Activated CD8-positive, alpha-beta T cell treated with anti-CD3 and anti-CD28 coated beads for 36 hours (primary cell): Measurements from ENCODE around the gene CDC42BPB. TPM values are rescaled to one million over a fixed set of nuclear protein-coding genes. Genes with fewer than 3 reads are reported as not detected.
A peak's percentile ranks its signal among the peaks of the same experiment; 100 is the strongest.

Experiments
- ATAC-seq: fragments of 200-7000 bp; cut with Tn5 transposase; one replicate; pipeline ENCODE4 v1.10.0; 2021; ENCODE audit warnings: mild to moderate bottlenecking, moderate library complexity
- CTCF ChIA-PET: fragments of 350-600 bp; sonication (Branson Sonifier 250); formaldehyde crosslinking; loops from one replicate; lab custom pipeline; 2021; ENCODE audit warnings: antibody characterized with exemption; lab: Charles Lee
- POLR2A ChIA-PET: fragments of 350-600 bp; sonication (Branson Sonifier 250); formaldehyde crosslinking; loops from one replicate; lab custom pipeline; 2021; ENCODE audit warnings: antibody characterized with exemption; lab: Charles Lee
- DNase-seq: peaks from one replicate; pipeline ENCODE4 v3.0.0-alpha.2; 2020
- H3K27ac Mint-ChIP-seq: one replicate; pipeline ENCODE4 v1.8.0; 2021; ENCODE audit warnings: mild to moderate bottlenecking, mixed read lengths
- H3K27me3 Mint-ChIP-seq: one replicate; pipeline ENCODE4 v1.8.0; 2021; ENCODE audit warnings: mixed read lengths
- H3K36me3 Mint-ChIP-seq: one replicate; pipeline ENCODE4 v1.8.0; 2021; ENCODE audit warnings: low read depth, mixed read lengths
- H3K4me1 Mint-ChIP-seq: one replicate; pipeline ENCODE4 v1.8.0; 2021; ENCODE audit warnings: low read depth, mixed read lengths
- H3K4me3 Mint-ChIP-seq: one replicate; pipeline ENCODE4 v1.8.0; 2021; ENCODE audit warnings: mild to moderate bottlenecking, moderate library complexity, mixed read lengths
- H3K9me3 Mint-ChIP-seq: one replicate; pipeline ENCODE4 v1.8.0; 2021; ENCODE audit warnings: mixed read lengths
- intact Hi-C: fragments of 100-400 bp; cut with micrococcal nuclease; formaldehyde crosslinking; loops from one replicate; pipeline ENCODE4 v1.10.0; 2022
- total RNA-seq, 2 experiments: library from RNA; stranded (reverse); gene quantifications; one replicate each; pipeline ENCODE4 v1.2.3, GENCODE V29; 2021
- TF ChIP-seq, protein P1 (sequence below): fragments of 200-600 bp; IDR thresholded peaks from one replicate; pipeline ENCODE4 v1.8.0; 2022; ENCODE audit warnings: antibody characterized with exemption, mild to moderate bottlenecking

The CDC42BPB gene
- total RNA-seq, 2 experiments from 2014 or later = 0.72 to 0.96 TPM

DNA sequence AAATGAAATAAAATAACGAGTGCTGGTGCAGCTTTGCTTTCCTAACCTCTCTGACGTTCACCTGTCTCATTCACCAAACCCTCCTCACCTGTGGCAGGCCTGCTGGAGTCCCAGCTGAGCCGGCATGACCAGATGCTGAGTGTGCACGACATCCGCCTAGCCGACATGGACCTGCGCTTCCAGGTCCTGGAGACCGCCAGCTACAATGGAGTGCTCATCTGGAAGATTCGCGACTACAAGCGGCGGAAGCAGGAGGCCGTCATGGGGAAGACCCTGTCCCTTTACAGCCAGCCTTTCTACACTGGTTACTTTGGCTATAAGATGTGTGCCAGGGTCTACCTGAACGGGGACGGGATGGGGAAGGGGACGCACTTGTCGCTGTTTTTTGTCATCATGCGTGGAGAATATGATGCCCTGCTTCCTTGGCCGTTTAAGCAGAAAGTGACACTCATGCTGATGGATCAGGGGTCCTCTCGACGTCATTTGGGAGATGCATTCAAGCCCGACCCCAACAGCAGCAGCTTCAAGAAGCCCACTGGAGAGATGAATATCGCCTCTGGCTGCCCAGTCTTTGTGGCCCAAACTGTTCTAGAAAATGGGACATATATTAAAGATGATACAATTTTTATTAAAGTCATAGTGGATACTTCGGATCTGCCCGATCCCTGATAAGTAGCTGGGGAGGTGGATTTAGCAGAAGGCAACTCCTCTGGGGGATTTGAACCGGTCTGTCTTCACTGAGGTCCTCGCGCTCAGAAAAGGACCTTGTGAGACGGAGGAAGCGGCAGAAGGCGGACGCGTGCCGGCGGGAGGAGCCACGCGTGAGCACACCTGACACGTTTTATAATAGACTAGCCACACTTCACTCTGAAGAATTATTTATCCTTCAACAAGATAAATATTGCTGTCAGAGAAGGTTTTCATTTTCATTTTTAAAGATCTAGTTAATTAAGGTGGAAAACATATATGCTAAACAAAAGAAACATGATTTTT is 151.9 kb downstream of the CDC42BPB start:
- H3K4me3 Mint-ChIP-seq = no peak overlapping the region
- TF ChIP-seq, protein P1, sequence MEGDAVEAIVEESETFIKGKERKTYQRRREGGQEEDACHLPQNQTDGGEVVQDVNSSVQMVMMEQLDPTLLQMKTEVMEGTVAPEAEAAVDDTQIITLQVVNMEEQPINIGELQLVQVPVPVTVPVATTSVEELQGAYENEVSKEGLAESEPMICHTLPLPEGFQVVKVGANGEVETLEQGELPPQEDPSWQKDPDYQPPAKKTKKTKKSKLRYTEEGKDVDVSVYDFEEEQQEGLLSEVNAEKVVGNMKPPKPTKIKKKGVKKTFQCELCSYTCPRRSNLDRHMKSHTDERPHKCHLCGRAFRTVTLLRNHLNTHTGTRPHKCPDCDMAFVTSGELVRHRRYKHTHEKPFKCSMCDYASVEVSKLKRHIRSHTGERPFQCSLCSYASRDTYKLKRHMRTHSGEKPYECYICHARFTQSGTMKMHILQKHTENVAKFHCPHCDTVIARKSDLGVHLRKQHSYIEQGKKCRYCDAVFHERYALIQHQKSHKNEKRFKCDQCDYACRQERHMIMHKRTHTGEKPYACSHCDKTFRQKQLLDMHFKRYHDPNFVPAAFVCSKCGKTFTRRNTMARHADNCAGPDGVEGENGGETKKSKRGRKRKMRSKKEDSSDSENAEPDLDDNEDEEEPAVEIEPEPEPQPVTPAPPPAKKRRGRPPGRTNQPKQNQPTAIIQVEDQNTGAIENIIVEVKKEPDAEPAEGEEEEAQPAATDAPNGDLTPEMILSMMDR = no peak
- DNase-seq (no peak), ATAC-seq (no peak)
- CTCF ChIA-PET = no interaction called here
- intact Hi-C loops = no loop called here
- POLR2A ChIA-PET = interaction anchor here (1.2 kb wide), 1 partner anchor 10 kb away, joined by 3 read pairs; no protein-coding TSS in a partner anchor
- no peaks in the 10 kb centered on the region for H3K9me3 Mint-ChIP-seq
- H3K36me3 Mint-ChIP-seq = peaks cover 23% of the 10 kb centered on the region
- no peaks in the 10 kb centered on the region for H3K27me3 Mint-ChIP-seq
- H3K27ac Mint-ChIP-seq = no peak overlapping the region
- peaks cover 13% of the 10 kb centered on the region for H3K4me1 Mint-ChIP-seq

DNA sequence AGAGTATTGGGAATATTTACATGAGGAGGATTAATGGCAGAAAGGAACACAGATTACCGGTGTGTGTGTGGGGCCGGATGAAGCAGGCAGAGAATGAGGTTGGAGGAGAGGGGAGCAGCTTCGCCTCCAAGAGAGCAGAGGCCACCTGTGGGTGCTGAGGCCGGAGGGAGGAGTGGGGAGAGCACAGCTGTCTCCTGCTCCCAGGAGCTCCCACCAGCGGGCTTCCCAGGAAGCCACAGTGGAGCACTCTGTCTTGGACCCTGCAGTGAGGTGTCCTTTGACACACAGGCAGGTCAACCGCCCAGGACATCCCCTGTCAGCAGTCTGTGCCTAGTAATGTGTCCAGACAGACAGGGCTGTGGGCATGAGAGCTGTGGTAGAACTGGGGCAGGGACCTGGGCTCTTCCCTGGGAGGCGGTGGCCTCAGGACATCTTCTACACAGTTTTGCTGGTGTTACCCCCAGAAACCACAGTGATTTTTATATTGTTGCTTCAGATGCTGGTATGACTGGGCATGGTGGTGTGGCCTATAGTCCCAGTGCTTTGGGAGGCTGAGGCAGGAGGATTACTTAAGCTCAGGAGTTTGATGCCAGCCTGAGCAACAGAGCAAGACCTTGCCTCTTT is 153.3 kb downstream of the CDC42BPB start:
- H3K4me1 Mint-ChIP-seq = peaks cover 16% of the 10 kb centered on the region
- ChIA-PET CTCF (no interaction called here), POLR2A (no interaction called here)
- H3K4me3 Mint-ChIP-seq = no peak overlapping the region
- no peak overlapping the region for H3K27ac Mint-ChIP-seq
- TF ChIP-seq, protein P1 = no peak
- DNase-seq (no peak), ATAC-seq (no peak)
- intact Hi-C loops = no loop called here
- H3K36me3 Mint-ChIP-seq = peaks cover 27% of the 10 kb centered on the region
- no peaks in the 10 kb centered on the region for H3K27me3 Mint-ChIP-seq
- H3K9me3 Mint-ChIP-seq = no peaks in the 10 kb centered on the region

DNA sequence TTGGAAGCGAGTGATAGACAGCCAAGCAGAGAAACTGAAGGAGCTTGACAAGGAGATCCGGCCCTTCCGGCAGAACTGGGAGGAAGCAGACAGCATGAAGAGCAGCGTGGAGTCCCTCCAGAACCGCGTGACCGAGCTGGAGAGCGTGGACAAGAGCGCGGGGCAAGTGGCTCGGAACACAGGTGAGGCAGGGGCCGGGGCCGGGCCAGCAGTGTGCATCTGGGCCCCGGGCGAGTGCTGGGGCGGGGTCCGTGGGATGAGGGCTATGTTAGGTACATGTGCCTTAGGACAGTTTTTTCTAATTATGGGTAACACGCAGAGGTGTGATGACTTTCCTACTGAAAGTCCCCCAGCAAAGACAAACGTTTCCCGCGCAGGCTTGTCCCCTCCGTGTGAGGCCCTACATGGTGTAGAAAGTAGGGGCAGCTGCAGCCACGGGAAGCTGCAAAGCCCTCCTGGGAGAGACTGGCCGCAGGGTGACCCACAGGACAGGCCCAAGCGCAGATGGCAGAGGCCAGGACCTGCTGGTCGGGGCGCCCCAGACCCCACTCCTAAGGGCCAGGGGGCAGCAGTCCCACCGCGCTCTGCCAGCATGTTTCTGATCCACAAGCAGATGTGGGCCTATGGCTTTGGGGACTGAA is 154.0 kb downstream of the CDC42BPB start:
- H3K4me3 Mint-ChIP-seq = no peak overlapping the region
- H3K27ac Mint-ChIP-seq = peak overlapping the region; percentile 23
- DNase-seq (no peak), ATAC-seq (no peak)
- no peaks in the 10 kb centered on the region for H3K27me3 Mint-ChIP-seq
- ChIA-PET CTCF (interaction anchor here (1.1 kb wide), 1 partner anchor 14 kb away, joined by 3 read pairs; no protein-coding TSS in a partner anchor), POLR2A (no interaction called here)
- no peaks in the 10 kb centered on the region for H3K9me3 Mint-ChIP-seq
- intact Hi-C loops = no loop called here
- H3K36me3 Mint-ChIP-seq = peaks cover 31% of the 10 kb centered on the region
- TF ChIP-seq, protein P1 = no peak
- peaks cover 20% of the 10 kb centered on the region for H3K4me1 Mint-ChIP-seq

DNA sequence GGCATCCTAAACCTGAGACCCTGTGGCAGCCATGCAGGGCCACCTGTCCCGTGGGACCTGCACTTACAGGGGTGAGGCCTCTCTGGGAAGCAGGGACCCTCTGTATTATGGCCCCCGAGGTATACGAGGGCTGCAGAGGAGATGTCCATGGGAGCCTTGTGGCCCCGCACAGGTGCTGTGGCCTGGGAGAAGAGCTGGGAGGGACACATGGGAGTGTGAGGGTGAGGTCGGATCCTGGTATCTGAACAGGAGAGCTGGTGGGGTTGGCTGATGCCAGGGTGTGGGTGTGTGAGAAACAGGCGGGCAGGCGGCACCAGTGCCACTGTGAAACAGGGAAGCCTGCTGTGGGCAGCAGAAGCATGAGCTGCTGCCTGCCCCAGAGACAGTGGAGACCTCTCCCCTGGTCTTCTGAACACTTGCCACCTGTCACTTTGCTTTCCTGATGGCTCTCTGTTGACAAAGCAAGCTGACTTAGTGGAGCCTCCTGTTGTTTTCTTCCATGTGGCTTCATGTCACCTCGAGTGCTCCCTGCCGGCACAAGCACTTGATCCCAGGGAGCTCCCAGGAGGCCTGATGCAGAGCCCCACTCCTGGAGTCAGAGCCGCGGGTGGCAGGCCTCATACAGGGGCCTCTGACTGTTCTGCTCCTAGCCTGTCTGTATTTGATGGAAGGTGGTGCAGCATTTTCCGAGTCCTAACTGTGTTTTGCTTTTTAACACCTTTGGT is 154.7 kb downstream of the CDC42BPB start:
- Mint-ChIP-seq H3K9me3 (no peaks in the 10 kb centered on the region), H3K36me3 (peaks cover 33% of the 10 kb centered on the region), H3K27me3 (no peaks in the 10 kb centered on the region), H3K27ac (peak overlapping the region; percentile 82), H3K4me3 (no peak overlapping the region), H3K4me1 (peaks cover 21% of the 10 kb centered on the region)
- ChIA-PET POLR2A (no interaction called here), CTCF (interaction anchor here (1.1 kb wide), 1 partner anchor 14 kb away, joined by 3 read pairs; no protein-coding TSS in a partner anchor)
- intact Hi-C loops = no loop called here
- no peak for ATAC-seq
- TF ChIP-seq, protein P1 = no peak
- no peak for DNase-seq
